HEK293T (cell line): ENCODE data around the gene TEN1.

Source experiments
- BHLHE40 ChIP-seq: fragments of 450-650 bp; IDR thresholded peaks from 2 replicates; pipeline ENCODE4 v1.6.1; 2016; ENCODE audit warnings: mild to moderate bottlenecking, moderate library complexity, borderline replicate concordance
- FOXA1 ChIP-seq: fragments of 450-650 bp; IDR thresholded peaks from 2 replicates; pipeline ENCODE4 v1.6.1; 2016; ENCODE audit warnings: mild to moderate bottlenecking
- FOXM1 ChIP-seq: fragments of 450-650 bp; IDR thresholded peaks from 2 replicates; pipeline ENCODE4 v1.6.1; 2017; ENCODE audit warnings: mild to moderate bottlenecking, borderline replicate concordance
- HDGF ChIP-seq: fragments of 450-650 bp; IDR thresholded peaks from 2 replicates; pipeline ENCODE4 v1.6.1; 2017; ENCODE audit warnings: antibody characterized with exemption, borderline replicate concordance
- L3MBTL2 ChIP-seq: fragments of 450-650 bp; conservative IDR thresholded peaks from 2 replicates; pipeline ENCODE4 v1.6.1; 2016; ENCODE audit warnings: mild to moderate bottlenecking
- SP1 ChIP-seq: fragments of 450-650 bp; IDR thresholded peaks from 2 replicates; pipeline ENCODE4 v1.6.1; 2017
- SUZ12 ChIP-seq: fragments of 450-650 bp; IDR thresholded peaks from 2 replicates; pipeline ENCODE4 v1.6.1; 2016; ENCODE audit warnings: mild to moderate bottlenecking

- TF ChIP-seq SP1 = no peak
- TF ChIP-seq L3MBTL2 = no peak
- TF ChIP-seq FOXM1 = no peak
- no peak for TF ChIP-seq FOXA1
- TF ChIP-seq HDGF = no peak
- no peak for TF ChIP-seq SUZ12
- TF ChIP-seq BHLHE40 = no peak
These were observed 28.8 kb downstream of the TEN1 start for GRCh38 chr17:76007850-76008165.
